HG02588 (cell line): ENCODE data around the gene BHMT2.

Source experiments
- ATAC-seq: cut with Tn5 transposase; IDR thresholded peaks from one replicate; pipeline ENCODE4 v1.9.1; 2021; ENCODE audit warnings: mild to moderate bottlenecking, moderate library complexity; ENCODE audit not compliant: unreplicated experiment

The BHMT2 gene

DNA sequence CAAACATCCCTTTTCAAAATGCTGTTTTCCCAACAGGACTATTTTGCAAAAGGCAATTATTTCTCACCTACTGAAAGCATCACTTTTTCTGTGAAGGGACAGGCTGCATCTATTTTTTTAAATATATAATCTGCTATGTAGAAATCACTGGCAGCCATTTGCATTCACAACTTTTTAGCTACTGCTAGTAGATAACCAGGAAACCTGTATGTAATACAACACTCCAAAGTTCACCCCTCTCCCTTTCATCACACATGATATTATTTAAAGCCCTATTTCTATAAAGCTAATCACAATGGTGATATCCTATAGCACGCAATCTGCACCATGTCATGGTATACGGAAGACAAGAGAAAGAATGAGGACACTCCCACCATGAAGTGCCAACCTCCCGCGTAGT is 9.9 kb upstream of the BHMT2 start:
- no peak for ATAC-seq

DNA sequence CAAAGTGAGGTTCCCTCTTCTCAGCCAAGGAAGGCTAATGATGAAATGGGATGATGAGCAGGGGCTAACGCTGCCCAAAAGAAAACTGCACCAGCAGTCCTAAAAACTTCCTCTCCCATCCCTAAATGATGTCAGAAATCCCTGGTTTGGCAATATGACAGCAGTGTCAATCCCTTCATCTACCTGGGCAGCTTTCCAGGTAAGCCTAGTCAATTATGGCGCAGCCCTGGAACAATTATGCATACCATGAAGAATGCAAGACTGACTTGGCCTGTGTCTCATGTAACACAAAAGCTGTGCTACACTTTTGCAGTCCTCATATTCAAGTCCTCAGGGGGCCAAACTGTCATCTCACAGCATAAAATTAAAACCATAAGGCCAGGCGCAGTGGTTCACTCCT is 7.1 kb upstream of the BHMT2 start:
- ATAC-seq, result no peak

DNA sequence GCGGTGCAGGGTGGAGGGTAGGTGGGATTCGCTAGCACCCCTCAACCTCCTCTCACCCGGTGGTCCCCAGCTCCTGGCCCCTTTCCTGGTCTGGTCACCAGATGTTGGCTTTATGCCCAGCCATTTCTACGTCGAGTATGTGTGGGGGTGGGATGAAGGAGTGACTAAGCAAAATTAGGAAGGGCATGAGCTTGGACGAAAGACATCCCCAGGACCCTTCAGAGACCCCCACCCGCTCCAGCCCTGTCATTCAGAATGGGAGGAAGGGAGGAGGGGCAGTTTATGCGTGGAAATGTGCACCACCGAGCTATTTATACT is 742 bp downstream of the BHMT2 start:
- ATAC-seq, result no peak

DNA sequence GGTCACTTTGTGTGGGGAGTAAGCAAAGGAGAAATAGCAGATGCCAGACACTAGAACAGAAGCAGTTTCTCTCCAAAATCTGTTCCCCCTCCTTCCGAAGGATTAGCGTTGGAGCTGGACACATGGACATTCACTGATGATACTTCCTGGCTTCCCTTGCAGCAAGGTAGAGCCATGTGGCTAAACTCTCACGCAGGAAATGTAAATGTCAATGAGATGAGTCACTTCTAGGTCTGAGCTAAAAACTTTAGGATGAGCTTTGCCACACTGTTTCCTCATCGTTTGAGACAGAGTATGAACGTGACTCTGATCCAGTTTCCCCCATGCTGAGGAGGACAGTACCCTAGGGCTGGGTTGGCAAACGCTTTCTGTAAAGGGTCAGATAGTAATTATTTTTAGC is 5.1 kb downstream of the BHMT2 start:
- no peak for ATAC-seq

DNA sequence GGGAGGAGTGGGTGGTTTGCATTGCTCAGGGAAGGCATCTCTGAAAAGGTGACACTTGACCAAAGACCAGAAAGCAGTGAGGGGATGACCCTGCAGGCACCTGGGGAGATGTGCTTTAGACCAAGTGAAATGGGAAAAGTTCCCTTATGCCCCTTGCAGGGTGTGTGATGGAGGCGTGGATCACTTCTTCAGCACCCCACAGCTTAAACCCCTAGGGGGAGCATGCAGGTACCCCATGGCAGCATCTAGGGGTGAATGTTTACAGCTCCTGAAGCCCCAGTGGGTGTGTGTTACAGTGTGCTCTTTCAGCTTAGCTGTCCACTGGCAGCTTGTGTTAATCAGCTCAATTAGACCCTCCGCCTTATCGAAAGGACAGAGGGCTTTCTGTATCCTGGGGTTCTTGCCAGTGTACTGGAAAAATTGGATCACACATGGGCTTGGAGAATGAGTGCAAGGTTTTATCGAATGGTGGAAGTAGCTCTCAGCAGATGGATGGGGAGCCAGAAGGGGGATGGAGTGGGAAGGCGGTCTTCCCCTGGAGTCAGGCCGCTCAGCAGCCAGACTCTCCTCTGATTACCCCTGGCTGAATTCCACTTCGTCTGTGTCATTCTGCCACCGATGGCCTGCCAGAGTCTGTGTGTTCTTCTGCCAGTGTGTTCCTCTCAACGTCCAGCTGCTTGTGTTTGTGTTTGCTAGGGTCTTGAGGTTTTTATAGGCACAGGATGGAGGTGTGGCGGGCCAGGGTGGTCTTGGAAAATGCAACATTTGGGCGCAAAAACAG is 6.3 kb downstream of the BHMT2 start:
- no peak for ATAC-seq

DNA sequence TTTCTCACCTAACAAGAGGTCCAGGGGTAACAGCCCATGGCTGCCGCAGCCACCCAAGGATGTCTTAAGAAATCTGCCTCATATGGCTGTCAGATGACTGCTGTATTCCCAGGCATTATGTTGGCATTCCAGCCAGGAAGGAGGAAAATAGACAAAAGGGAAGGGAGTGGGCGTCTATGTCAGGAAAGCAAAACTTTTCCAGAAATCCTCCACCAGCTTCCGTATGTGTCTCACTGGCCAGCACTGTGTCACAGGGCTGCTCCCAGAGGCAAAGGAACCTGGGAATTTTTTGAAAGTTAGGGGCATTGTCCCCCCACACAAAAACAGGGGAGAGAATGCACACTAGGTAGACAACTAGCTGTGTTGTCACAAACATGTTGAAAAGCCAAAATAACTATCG is 7.3 kb downstream of the BHMT2 start:
- no peak for ATAC-seq

DNA sequence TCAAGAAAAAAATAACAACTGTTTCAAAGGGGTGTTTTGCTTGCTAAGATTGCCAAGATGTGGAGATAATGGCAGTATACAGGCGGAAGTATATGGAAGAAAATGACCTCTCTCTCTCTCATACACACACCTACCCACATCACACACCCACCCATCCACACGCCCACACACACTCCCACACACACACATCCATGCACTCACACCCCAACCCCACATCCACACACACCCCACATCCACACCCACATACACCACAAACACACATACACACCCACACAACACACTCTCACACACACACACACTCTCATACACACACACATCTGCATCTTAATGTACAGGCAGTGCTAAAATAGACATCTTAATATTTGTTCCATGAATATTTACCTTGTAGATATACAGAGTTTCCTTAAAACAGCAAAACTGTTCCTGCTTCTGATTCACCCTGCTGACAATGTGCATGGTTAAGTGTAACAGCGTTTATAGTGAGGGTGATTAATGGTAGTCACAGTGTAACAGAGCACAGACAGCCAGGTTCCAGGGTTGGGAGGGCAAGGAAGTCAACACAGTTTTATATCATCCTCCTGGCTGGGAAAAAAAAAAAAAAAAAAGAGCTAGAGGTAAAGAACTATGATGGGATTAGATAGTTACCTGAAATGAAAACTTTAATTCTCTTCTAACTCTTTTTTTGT is 8.3 kb downstream of the BHMT2 start:
- no peak for ATAC-seq

DNA sequence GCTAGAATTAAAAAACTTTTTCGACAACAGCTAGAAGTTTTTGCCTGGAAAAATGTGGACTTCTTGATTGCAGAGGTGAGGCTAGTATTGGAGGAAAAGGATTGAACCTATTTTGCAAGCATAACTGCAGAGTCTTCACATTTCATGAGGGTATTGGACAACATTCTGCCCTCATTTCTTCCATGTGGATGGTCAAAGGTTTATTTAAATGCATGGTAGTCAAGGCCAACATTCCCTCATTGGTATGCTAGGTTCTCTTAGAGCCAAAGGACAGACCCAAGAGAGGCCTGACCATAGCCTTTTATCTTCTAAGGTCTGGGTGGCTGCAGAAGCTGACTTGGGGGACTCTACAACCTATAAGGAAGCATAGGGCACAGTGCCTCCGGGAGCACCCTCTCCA is 11.2 kb downstream of the BHMT2 start:
- no peak for ATAC-seq

DNA sequence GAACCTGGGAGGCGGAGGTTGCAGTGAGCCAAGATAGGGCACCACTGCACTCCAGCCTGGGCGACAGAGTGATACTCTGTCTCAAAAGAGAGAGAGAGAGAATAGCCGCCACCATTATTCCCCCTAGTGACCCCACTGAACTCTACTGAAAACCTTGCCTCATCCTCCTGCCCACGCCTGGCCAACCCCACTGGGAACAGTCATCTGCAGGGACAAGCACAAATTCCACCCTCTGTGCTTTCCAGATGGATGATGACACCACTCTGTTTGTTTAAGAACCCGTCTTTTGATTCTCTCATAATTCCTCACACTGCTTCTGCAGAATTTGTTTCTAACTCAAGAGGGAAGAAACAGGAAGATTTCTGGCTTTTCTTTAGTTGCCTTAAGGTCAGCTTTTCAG is 12.2 kb downstream of the BHMT2 start:
- ATAC-seq, result no peak

DNA sequence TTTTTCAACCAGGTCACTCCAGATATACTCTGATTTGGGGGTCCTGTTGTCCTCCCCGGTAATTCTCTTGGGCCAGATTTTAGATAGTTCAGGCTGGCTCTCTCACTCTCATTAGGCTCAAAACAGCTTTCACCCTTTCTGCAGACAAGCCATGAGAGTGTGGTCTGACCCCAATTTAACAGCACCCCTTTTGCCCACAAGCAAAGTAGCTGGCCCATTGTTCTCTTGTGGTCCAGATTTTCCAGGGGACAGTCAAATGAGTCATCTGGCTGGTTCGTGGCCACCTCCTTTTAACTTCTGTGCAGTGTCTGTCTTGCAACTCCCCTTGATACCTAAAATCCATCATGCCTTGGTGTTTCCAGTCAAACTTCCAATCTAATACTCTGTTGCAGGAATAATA is 16.5 kb downstream of the BHMT2 start:
- no peak for ATAC-seq

DNA sequence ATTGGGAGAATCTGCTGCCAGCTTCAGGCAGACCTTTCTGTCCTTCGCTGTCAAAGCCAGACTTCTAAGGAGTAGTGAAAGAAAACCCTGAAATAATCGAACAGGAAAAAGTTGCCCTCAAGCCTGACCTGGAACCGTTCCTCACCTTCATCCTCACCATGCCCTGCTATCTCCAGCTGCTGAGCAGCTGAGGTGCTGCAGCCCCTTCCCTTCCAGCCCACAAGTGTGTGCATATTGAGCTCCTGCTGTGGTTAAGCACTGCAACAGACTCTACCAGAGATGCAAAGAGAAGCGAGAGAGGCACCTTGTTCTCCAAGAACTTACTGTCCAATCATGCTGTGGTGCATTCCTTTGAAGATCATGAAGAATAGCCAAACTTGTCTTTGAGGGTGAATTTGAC is 18.9 kb downstream of the BHMT2 start:
- ATAC-seq, result no peak

DNA sequence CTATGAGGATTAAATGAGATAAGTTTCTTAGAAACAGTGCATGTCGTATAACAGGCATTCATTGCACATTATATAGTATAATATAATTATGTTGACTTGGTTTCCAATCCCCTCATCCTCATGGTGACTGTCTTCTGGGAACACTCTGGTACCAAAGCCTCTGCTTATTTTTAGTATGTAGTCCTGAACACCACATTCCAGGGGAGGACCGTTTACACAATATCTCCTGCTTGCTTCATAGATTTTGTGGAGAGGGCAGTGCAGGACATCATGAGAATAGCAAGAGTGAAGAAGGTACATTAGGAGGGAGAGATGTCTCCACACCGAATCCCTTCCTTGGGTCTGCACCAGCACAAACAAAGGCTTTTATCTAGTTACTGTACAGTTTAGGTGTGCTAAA is 21.5 kb downstream of the BHMT2 start:
- no peak for ATAC-seq

DNA sequence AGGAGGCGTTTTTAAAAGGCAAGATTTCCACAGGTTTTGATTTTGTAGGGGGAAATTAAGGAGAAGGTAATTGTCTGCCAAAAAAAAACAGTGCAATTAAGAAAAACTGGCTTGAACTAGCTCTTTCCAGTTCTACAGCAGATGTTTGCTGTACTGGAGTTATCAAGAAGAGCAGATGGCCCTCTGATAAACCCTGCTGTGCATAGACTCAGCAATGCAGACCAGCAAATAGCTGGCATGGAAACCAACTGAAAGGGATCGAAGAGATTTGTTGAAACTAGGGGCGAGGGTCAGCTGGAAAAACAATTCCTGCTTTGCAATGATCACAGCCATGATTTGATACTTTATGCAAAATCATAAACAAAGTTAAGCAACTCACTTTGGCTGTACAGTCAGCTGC is 24.2 kb downstream of the BHMT2 start:
- no peak for ATAC-seq

DNA sequence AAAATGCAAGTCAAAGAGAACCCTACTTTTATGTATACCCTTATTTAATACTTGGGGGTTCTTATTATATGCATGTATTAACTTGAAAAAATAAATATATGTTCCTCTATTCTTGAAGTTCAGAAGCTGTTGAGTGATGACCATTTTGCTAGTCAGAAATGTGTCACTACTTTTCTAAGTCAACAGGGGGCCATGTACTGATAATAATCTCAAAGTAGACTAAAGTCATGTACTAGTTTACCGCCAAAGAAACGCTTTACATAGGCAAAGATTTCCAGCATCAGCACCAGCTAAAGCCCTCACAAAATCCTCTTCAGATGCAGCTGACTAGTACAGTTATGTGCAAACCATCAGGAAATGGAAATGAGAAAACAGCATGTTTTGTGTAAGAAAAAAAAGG is 36.3 kb downstream of the BHMT2 start:
- no peak for ATAC-seq

DNA sequence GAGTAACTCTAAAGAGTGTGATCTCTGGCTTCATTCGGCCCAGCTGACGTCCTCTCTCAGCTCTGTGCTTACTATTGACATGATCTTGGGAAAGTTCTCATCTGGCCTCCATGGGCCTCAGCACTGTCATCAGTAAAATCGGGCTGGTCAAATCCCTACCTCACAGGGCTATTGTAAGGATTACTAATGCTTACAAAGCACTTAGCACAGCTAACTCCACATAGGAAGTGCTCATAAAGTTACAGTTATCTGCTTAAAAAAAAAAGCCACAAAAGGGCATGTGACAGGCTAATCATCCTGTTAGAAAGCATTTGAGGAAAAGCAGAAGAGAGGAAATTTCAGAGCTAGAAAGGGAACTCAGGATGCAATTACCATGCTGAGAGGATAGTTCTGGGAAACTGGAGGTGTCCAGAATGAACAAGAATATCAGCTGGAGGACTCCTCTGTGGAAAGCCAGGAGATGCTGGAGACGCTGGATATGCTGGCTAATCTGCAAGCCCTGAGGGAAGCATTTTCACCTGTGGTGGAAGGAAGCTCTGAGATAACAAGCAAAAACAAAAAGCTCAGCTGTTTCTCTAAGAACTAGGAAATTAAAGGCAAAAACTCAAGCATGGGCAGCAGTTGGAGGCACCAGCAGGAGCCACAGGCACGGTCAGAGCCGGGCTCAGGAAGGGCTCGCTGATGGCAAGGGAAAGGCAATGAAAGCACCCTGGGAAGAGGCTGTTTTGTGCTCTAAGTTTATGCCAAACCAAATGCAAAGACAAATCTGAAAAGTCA is 37.6 kb downstream of the BHMT2 start:
- no peak for ATAC-seq

DNA sequence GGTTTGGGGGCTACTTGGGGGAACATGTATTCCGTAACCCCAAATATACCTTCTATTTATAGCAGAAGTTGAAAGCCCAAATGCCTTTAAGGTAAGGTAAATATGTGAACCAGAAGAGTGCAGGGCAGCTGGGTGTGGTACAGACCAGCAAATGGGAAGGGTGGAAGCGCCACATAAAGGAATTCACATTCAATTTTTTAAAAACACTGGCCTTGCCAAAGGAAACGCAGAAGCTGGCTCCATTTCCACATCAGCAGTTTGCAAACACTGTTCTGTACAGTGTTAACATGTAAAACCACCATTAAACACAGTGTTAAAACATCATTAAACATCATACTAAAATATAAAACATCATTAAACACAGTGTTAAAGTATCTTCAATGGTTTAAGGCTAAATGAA is 38.5 kb downstream of the BHMT2 start:
- ATAC-seq, result no peak

DNA sequence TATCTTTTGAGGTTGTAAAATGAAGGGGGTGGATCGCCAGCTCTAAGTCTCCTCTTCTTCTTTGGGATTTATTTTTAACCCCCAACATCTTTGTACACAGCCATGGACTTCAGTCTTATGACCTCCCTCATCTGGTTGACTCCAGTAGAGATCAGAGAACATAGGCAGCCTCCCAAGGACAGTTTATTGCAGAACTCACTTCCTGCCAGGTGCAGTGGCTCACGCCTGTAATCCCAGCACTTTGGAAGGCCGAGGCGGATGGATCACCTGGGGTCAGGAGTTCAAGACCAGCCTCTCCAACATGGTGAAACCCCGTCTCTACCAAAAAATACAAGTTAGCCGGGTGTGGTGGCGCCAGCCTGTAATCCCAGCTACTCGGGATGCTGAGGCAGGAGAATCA is 39.2 kb downstream of the BHMT2 start:
- ATAC-seq, result no peak

DNA sequence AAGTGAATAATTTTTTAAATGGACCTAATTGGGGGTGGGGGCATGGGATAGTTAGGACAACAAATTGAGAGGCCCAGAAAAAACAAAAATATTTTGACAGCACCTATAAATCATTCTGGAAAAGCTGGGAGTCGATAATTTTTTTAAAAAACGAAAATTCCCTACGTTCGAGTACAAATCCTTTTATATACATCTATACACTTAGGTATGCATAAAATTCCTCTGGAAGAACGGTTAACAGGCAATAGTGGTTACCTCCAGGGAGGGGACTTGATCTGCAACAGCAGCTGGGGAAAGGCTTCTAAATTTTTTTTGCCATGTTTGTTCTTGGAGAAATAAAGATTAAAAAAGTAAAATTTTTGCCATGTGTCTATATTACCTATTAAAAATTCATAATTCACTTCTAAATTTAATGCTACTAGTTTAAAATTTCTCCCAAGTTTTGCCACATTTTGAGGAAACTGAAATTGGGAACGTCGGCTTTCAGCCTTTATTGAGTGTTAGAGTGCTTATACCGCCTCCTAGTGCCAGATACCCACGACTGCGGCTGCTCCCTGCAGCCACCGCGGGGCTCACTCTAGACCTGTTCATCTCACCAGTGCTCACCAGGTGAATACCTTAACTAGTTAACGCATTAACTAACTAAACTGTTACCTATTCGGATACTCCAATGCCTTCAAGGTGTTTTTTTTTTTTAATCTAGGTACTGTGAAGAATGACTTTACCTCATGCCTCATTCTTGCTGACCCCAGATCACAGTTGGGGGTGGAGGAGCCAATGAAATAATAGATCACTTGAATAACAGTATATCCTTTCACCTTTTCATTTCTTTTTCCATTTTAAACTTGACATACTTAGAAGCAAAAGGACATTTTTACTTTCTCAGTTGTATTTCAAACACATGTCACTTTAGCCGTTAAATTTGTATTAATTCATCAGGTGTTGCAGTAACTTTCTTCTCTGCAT is 40.2 kb downstream of the BHMT2 start:
- no peak for ATAC-seq

DNA sequence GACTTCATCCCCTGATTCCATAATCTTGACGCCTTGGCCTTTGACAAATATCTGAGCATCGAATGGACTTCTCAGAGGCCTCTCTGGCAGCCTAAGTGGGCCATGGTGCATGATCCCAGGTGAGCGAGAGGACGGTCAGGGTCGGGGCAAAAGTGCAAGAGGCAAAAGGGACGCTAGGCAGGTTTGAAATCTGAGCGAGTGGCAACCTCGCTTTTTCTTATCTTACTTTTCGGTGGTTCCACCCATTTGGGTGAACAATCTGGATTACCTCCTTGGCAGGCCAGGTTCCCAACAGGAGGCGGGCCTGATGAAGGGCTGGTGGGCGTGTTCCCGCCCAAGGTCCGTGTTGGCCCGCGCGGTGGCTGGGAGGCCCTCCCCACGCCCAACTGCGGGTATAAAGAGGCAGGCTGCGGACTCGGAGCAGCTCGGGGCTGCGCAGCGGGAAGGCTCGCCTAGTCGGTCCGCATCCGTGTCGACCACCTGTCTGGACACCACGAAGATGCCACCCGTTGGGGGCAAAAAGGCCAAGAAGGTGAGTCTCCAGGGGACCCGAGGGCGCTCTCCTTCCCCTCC is 41.9 kb downstream of the BHMT2 start, which contains the start of gene BHMT:
Gene BHMT (plus strand): TSS at position 423 of the 573 bp plus-strand sequence. CDS start 77 bp downstream, at position 500.
- ATAC-seq, result no peak

DNA sequence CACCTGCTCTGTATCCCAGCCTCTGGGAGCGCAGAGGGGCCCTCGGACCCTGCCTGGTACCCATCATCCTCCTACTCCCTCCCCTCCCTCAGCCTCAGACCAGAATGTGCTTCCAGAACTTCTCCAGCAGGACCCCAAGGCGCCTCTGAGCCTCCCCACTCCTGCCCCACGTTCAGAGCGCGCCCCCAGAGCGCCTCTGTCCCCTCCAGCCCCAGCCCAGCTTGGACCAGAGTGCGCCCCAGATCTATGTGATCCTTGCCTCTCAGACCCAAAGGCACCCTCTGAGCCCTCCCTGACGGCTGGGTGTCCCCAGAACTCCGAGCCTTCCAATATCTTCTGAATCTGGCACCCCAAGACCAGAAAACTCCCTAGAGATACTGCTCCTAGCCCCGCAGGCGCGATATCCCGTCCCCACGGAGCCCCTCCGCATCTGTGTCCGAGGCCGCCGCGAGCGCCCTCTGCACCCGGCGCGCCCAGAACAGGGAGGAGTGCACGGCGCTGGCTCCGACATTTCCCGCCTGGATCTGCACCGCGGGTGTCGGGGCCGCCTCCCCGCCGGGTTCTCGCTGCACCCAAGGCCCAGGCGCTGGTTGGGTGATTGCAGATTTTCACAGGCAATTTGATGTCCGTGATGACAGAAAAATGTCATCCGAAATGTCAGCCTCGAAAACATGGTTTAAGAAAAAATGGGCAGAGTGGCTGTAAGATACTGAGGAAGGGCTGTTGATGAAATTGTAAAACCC is 42.6 kb downstream of the BHMT2 start:
- ATAC-seq, result no peak
